H1 (cell line): Measurements from ENCODE around the gene GPR135. TPM values are rescaled to one million over a fixed set of nuclear protein-coding genes. Genes with fewer than 3 reads are reported as not detected.

Source experiments
- CTCF ChIA-PET: fragments of 300-600 bp; sonication (Branson Sonifier 250); formaldehyde crosslinking; loops from one replicate; lab custom pipeline; 2021; ENCODE audit not compliant: partially characterized antibody; lab: Charles Lee
- POLR2A ChIA-PET: fragments of 300-600 bp; sonication (Branson Sonifier 250); formaldehyde crosslinking; loops from one replicate; lab custom pipeline; 2021; ENCODE audit warnings: inconsistent platforms; ENCODE audit not compliant: partially characterized antibody; lab: Charles Lee
- DNase-seq, 2 experiments: peaks; one replicate each; pipeline versions ENCODE4 v3.0.0 to v3.0.0-alpha.2; 2010 to 2022; ENCODE audit warnings: low spot score in 2 of 2, low read depth in 1 of 2, mixed read lengths in 1 of 2
- FAIRE-seq: peaks from 2 replicates; lab custom pipeline; 2011; peaks lifted over from hg19 to GRCh38; lab: Jason Lieb, UNC
- H2AFZ ChIP-seq: 2 replicates; pipeline ENCODE4 v1.8.1; 2012; ENCODE audit warnings: low read length, inconsistent platforms
- H2AK5ac ChIP-seq: 2 replicates; pipeline ENCODE4 v1.6.1; 2013; ENCODE audit warnings: low read depth, low read length
- H2BK120ac ChIP-seq: replicated peaks from 2 replicates; pipeline ENCODE3; 2013; ENCODE audit warnings: low read depth, low read length, inconsistent platforms
- H2BK12ac ChIP-seq: 2 replicates; pipeline ENCODE4 v1.6.1; 2013; ENCODE audit warnings: low read depth, low read length
- H2BK15ac ChIP-seq: 2 replicates; pipeline ENCODE4 v1.6.1; 2013; ENCODE audit warnings: low read length
- H2BK20ac ChIP-seq: 2 replicates; pipeline ENCODE4 v1.6.1; 2013; ENCODE audit warnings: low read length
- H2BK5ac ChIP-seq: 2 replicates; pipeline ENCODE4 v1.6.1; 2013; ENCODE audit warnings: low read depth, low read length
- H3K14ac ChIP-seq: 2 replicates; pipeline ENCODE4 v1.6.1; 2013; ENCODE audit warnings: inconsistent platforms; ENCODE audit not compliant: insufficient read length
- H3K18ac ChIP-seq: 2 replicates; pipeline ENCODE4 v1.6.1; 2013; ENCODE audit warnings: low read length; ENCODE audit errors: extremely low read depth
- H3K23ac ChIP-seq: 2 replicates; pipeline ENCODE4 v1.6.1; 2013; ENCODE audit warnings: inconsistent platforms; ENCODE audit not compliant: insufficient read length
- H3K23me2 ChIP-seq: 2 replicates; pipeline ENCODE4 v1.6.1; 2013; ENCODE audit warnings: low read depth, low read length
- H3K27ac ChIP-seq: 2 replicates; pipeline ENCODE4 v1.6.1; 2011; ENCODE audit warnings: low read depth, low read length, inconsistent platforms
- H3K27me3 ChIP-seq, 4 experiments: replicated peaks in 1 of 4; 1 replicate in 1 of 4; 2 replicates in 3 of 4; pipeline versions ENCODE4 v1.6.1 to v1.8.1; 2011 to 2013; ENCODE audit warnings: low read length in 3 of 4, mild to moderate bottlenecking in 3 of 4, inconsistent platforms in 2 of 4, mixed read lengths in 2 of 4, moderate library complexity in 1 of 4; ENCODE audit not compliant: control insufficient read depth in 3 of 4, insufficient read depth in 3 of 4; ENCODE audit errors: extremely low read depth in 1 of 4
- H3K36me3 ChIP-seq, 4 experiments: 2 replicates each; pipeline versions ENCODE4 v1.6.1 to v1.8.1; 2011 to 2013; ENCODE audit warnings: mild to moderate bottlenecking in 4 of 4, low read length in 3 of 4, moderate library complexity in 2 of 4, control low read depth in 1 of 4, inconsistent platforms in 1 of 4; ENCODE audit not compliant: insufficient read depth in 4 of 4, control insufficient read depth in 2 of 4
- H3K4ac ChIP-seq: replicated peaks from 2 replicates; pipeline ENCODE3; 2013; ENCODE audit warnings: low read length, low read depth, mixed read lengths, inconsistent platforms; ENCODE audit not compliant: insufficient read length
- H3K4me1 ChIP-seq, 4 experiments: replicated peaks in 1 of 4; 1 replicate in 1 of 4; 2 replicates in 3 of 4; pipeline versions ENCODE4 v1.6.1 to v1.8.1; 2011 to 2013; ENCODE audit warnings: low read length in 3 of 4, inconsistent platforms in 2 of 4, mixed read lengths in 1 of 4; ENCODE audit not compliant: insufficient read depth in 4 of 4, control insufficient read depth in 3 of 4
- H3K4me2 ChIP-seq, 2 experiments: 2 replicates each; pipeline versions ENCODE4 v1.6.1 to v1.8.1; 2011 to 2013; ENCODE audit warnings: low read depth in 2 of 2, low read length in 2 of 2, control low read depth in 1 of 2, inconsistent platforms in 1 of 2, mild to moderate bottlenecking in 1 of 2; ENCODE audit not compliant: insufficient read depth in 1 of 2
- H3K4me3 ChIP-seq, 4 experiments: fragments of 200-600, 300-600 bp in 1 of 4; sonication (generic), shearing (Covaris generic), sonication (Bioruptor Twin) in 1 of 4; 2 replicates each; pipeline versions ENCODE4 v1.5.1 to v1.8.1; 2011 to 2016; ENCODE audit warnings: low read length in 4 of 4, low read depth in 3 of 4, control low read depth in 2 of 4, inconsistent platforms in 2 of 4, mild to moderate bottlenecking in 2 of 4, mixed read lengths in 1 of 4, moderate library complexity in 1 of 4; ENCODE audit not compliant: insufficient read depth in 2 of 4; ENCODE audit errors: extremely low read depth in 1 of 4
- H3K56ac ChIP-seq: replicated peaks from 2 replicates; pipeline ENCODE3; 2013; ENCODE audit warnings: low read depth, mild to moderate bottlenecking, mixed read lengths, low read length, inconsistent platforms; ENCODE audit not compliant: insufficient read length
- H3K79me1 ChIP-seq: 2 replicates; pipeline ENCODE4 v1.6.1; 2013; ENCODE audit warnings: low read depth, low read length, control low read depth
- H3K79me2 ChIP-seq, 2 experiments: 2 replicates each; pipeline versions ENCODE4 v1.6.1 to v1.8.1; 2012 to 2013; ENCODE audit warnings: low read length in 2 of 2, mild to moderate bottlenecking in 2 of 2, inconsistent platforms in 1 of 2; ENCODE audit not compliant: insufficient read depth in 2 of 2, control insufficient read depth in 1 of 2
- H3K9ac ChIP-seq, 4 experiments: replicated peaks in 1 of 4; 1 replicate in 1 of 4; 2 replicates in 3 of 4; pipeline versions ENCODE4 v1.6.1 to v1.8.1; 2011 to 2013; ENCODE audit warnings: low read depth in 3 of 4, low read length in 3 of 4, control low read depth in 2 of 4, mild to moderate bottlenecking in 2 of 4, moderate library complexity in 2 of 4, inconsistent platforms in 1 of 4; ENCODE audit errors: extremely low read depth in 1 of 4
- H3K9me3 ChIP-seq, 2 experiments: 2 replicates each; pipeline versions ENCODE4 v1.6.1 to v1.8.1; 2012 to 2013; ENCODE audit warnings: mild to moderate bottlenecking in 2 of 2, moderate library complexity in 2 of 2, control low read depth in 1 of 2, inconsistent platforms in 1 of 2, low read depth in 1 of 2, low read length in 1 of 2, mixed read lengths in 1 of 2; ENCODE audit not compliant: insufficient read depth in 2 of 2
- H4K20me1 ChIP-seq, 2 experiments: replicated peaks in 1 of 2; 2 replicates each; pipeline versions ENCODE3 to v1.8.1; 2011 to 2013; ENCODE audit warnings: inconsistent platforms in 2 of 2, low read length in 2 of 2, mild to moderate bottlenecking in 1 of 2; ENCODE audit not compliant: insufficient read depth in 2 of 2, control insufficient read depth in 1 of 2
- H4K5ac ChIP-seq: 2 replicates; pipeline ENCODE4 v1.6.1; 2013; ENCODE audit warnings: low read length, low read depth, mixed read lengths, inconsistent platforms; ENCODE audit not compliant: insufficient read length
- H4K8ac ChIP-seq: 2 replicates; pipeline ENCODE4 v1.8.0; 2013; ENCODE audit warnings: mild to moderate bottlenecking, moderate library complexity, low read length, inconsistent platforms; ENCODE audit not compliant: insufficient read depth; ENCODE audit errors: extremely low read depth
- H4K91ac ChIP-seq: replicated peaks from 2 replicates; pipeline ENCODE3; 2013; ENCODE audit warnings: low read length, mixed read lengths, inconsistent platforms; ENCODE audit not compliant: insufficient read length
- KDM4A ChIP-seq: IDR thresholded peaks from one replicate; pipeline ENCODE4 v1.7.1; 2012; ENCODE audit warnings: low read depth, mild to moderate bottlenecking, moderate library complexity, low read length, inconsistent platforms; ENCODE audit not compliant: severe bottlenecking
- SP2 ChIP-seq: IDR thresholded peaks from 2 replicates; pipeline ENCODE4 v1.6.1; 2012; ENCODE audit warnings: mild to moderate bottlenecking, low read length, inconsistent platforms
- WGBS, 2 experiments: shearing (Covaris generic) in 1 of 2; methylation state at CpG; one replicate each; pipeline versions ENCODE4 v1.1.6 to v1.1.7; 2013 to 2015; ENCODE audit warnings: low lambda C conversion rate in 2 of 2, mixed read lengths in 2 of 2, inconsistent platforms in 1 of 2, low coverage in 1 of 2, missing lambda C conversion rate in 1 of 2; ENCODE audit not compliant: insufficient replicate concordance in 2 of 2, insufficient coverage in 1 of 2, insufficient read length in 1 of 2; ENCODE audit errors: extremely low coverage in 1 of 2, missing lambda C conversion rate in 1 of 2; 5-methylcytosine and 5-hydroxymethylcytosine counted together
- polyA plus RNA-seq, 7 experiments: library from polyadenylated mRNA; depleted of rRNA in 3 of 7; stranded (reverse) in 5 of 7; unstranded in 2 of 7; fragments of >200 nt in 5 of 7; fragments of 200-250 nt in 2 of 7; gene quantifications; 1 replicate in 5 of 7; 2 replicates in 1 of 7; 4 replicates in 1 of 7; pipeline versions ENCODE4 v1.2.1 to v1.2.3, GENCODE V29; 2011 to 2013; ENCODE audit warnings: missing spikeins in 2 of 7, mixed read lengths in 2 of 7
- total RNA-seq: library from RNA; stranded (reverse); fragmentation: NEBNext Ultra II Directional; extraction: Animal tissue kit (Norgen Biotek cat#: 25700); gene quantifications from 2 replicates; pipeline ENCODE4 v1.2.1, GENCODE V29; 2021

Gene GPR135
- total and polyA plus RNA-seq, 2 of the 8 experiments (the other 6 are each of a cell fraction or from before 2014, with no cell fraction given) = 0.48 to 1.1 TPM

GRCh38 chr14:59439256-59439965 is 25.8 kb downstream of the GPR135 start:
- no peaks in the 10 kb centered on the region for H3K79me1 ChIP-seq
- no peaks in the 10 kb centered on the region for H3K4me1 ChIP-seq
- no peak overlapping the region for H3K4me2 ChIP-seq
- no peaks in the 10 kb centered on the region for H4K20me1 ChIP-seq
- no peak for FAIRE-seq
- no peak overlapping the region for H2AFZ ChIP-seq
- H3K23ac ChIP-seq = no peak overlapping the region
- TF ChIP-seq SP2 = no peak
- TF ChIP-seq KDM4A = no peak
- H4K5ac ChIP-seq = no peak overlapping the region
- H3K4ac ChIP-seq = no peak overlapping the region
- no peaks in the 10 kb centered on the region for H3K23me2 ChIP-seq
- CTCF ChIA-PET = interaction anchor here (1.0 to 2.1 kb wide), 8 partner anchors 14 to 818 kb away, joined by 3 to 8 read pairs (median 4); no protein-coding TSS in a partner anchor
- no peaks in the 10 kb centered on the region for H3K36me3 ChIP-seq
- H4K8ac ChIP-seq = no peak overlapping the region
- no peak overlapping the region for H3K56ac ChIP-seq
- H2BK20ac ChIP-seq = no peak overlapping the region
- H2BK5ac ChIP-seq = no peak overlapping the region
- no peak overlapping the region for H3K27ac ChIP-seq
- no peaks in the 10 kb centered on the region for H3K9me3 ChIP-seq
- no peak overlapping the region for H3K18ac ChIP-seq
- H3K27me3 ChIP-seq = no peaks in the 10 kb centered on the region
- H3K14ac ChIP-seq = no peak overlapping the region
- H2BK120ac ChIP-seq = no peak overlapping the region
- H2BK15ac ChIP-seq = no peak overlapping the region
- POLR2A ChIA-PET = no interaction called here
- H4K91ac ChIP-seq = no peak overlapping the region
- H2AK5ac ChIP-seq = no peak overlapping the region
- no peak overlapping the region for H3K9ac ChIP-seq
- 80% methylated on average over 5 of the region's 5 CpGs; no CpG with 5 or more reads in 1 of the 2 experiments for WGBS, 2 experiments
- no peak overlapping the region for H2BK12ac ChIP-seq
- DNase-seq = no peak
- no peaks in the 10 kb centered on the region for H3K79me2 ChIP-seq
- H3K4me3 ChIP-seq = no peak overlapping the region
